GM18951 (cell line): Measurements from ENCODE around the gene VAMP5.
"Not testable (repeated sequence)": the region's sequence is repeated elsewhere in the genome, so short reads cannot be mapped to it uniquely, and the experiment has no call there.

Source experiments
- POLR2A ChIP-seq: IDR thresholded peaks from 4 replicates; pipeline ENCODE4 v1.6.1; 2011; ENCODE audit warnings: mild to moderate bottlenecking; ENCODE audit not compliant: insufficient read length, insufficient read depth; ENCODE audit errors: extremely low read depth
- in situ Hi-C: fragments of 300-500 bp; cut with MboI; formaldehyde crosslinking; loops from one replicate; pipeline ENCODE4 v1.12.0; 2022; ENCODE audit warnings: low sequenced_read_pairs, mixed read lengths, inconsistent platforms; ENCODE audit not compliant: unreplicated experiment

Gene VAMP5

GRCh38 chr2:85595301-85596025 lies 11.2 kb downstream of the VAMP5 start, which contains the start of gene RNF181:
Gene RNF181, plus strand, starts transcription at chr2:85595745. Its CDS starts 19 bp downstream, at chr2:85595764.
- TF ChIP-seq POLR2A: peak; percentile 88
- in situ Hi-C loops: no loop called here

- TF ChIP-seq POLR2A: no peak
- in situ Hi-C loops: no loop called here
Observed at GRCh38 chr2:85596026-85596333, 11.7 kb downstream of the VAMP5 start.

- in situ Hi-C loops: no loop called here
- no peak for TF ChIP-seq POLR2A
Observed at GRCh38 chr2:85596486-85597143, 12.4 kb downstream of the VAMP5 start.

GRCh38 chr2:85597241-85597640 lies 13.0 kb downstream of the VAMP5 start:
- in situ Hi-C loops: no loop called here

GRCh38 chr2:85598594-85599340 lies 14.5 kb downstream of the VAMP5 start:
- in situ Hi-C loops: no loop called here
- TF ChIP-seq POLR2A: no peak

More at GRCh38 chr2:85597241-85597640, 13.0 kb downstream of the VAMP5 start:
- TF ChIP-seq POLR2A: no peak

- in situ Hi-C loops: no loop called here
- no peak for TF ChIP-seq POLR2A
Observed at GRCh38 chr2:85599468-85600234, 15.4 kb downstream of the VAMP5 start.

- no peak for TF ChIP-seq POLR2A
- in situ Hi-C loops: no loop called here
Observed at GRCh38 chr2:85600235-85600575, 16.0 kb downstream of the VAMP5 start.

GRCh38 chr2:85600951-85601770 lies 16.9 kb downstream of the VAMP5 start:
- in situ Hi-C loops: no loop called here
- TF ChIP-seq POLR2A: no peak

GRCh38 chr2:85601771-85602475 lies 17.7 kb downstream of the VAMP5 start:
- in situ Hi-C loops: no loop called here
- TF ChIP-seq POLR2A: no peak

- in situ Hi-C loops: no loop called here
- TF ChIP-seq POLR2A: peak; percentile 63
Observed at GRCh38 chr2:85602476-85603234, 18.4 kb downstream of the VAMP5 start, which contains the start of gene TMEM150A. Gene TMEM150A, minus strand, starts transcription at chr2:85602698. Its CDS starts 750 bp downstream, at chr2:85601948.

- in situ Hi-C loops: not testable (repeated sequence)
Observed at GRCh38 chr2:85604133-85604444, 19.9 kb downstream of the VAMP5 start.
